Transverse colon (tissue), 4 donors: ENCODE measurements around the gene CYB561.

Experiments used
- CTCF ChIP-seq, 5 experiments: fragments of 200-600 bp in 3 of 5; fragments of 450-650 bp in 2 of 5; sonication (generic) in 3 of 5; IDR thresholded peaks; 1 replicate in 2 of 5; 2 replicates in 3 of 5; pipeline ENCODE4 v1.5.1; 2016 to 2017; ENCODE audit warnings: antibody characterized with exemption in 5 of 5, inconsistent platforms in 3 of 5, mild to moderate bottlenecking in 2 of 5, moderate library complexity in 1 of 5
- EP300 ChIP-seq: sonication (generic); formaldehyde crosslinking; IDR thresholded peaks from one replicate; pipeline ENCODE4 v1.6.1; 2017; ENCODE audit warnings: antibody characterized with exemption, low read depth
- POLR2A ChIP-seq: fragments of 450-650 bp; IDR thresholded peaks from one replicate; pipeline ENCODE4 v1.6.1; 2016; ENCODE audit warnings: antibody characterized with exemption, mild to moderate bottlenecking, moderate library complexity
- POLR2AphosphoS5 ChIP-seq, 3 donors: sonication (generic); formaldehyde crosslinking; IDR thresholded peaks; one replicate each; pipeline ENCODE4 v1.6.1; 2016; ENCODE audit warnings: antibody characterized with exemption in 3 of 3

GRCh38 chr17:63405741-63406261, 40.3 kb downstream of the CYB561 start:
- TF ChIP-seq CTCF (IDR thresholded peaks at IDR 0.05) (peak; percentile 56 to 77 (median 67)), POLR2A (no peak), POLR2AphosphoS5 (IDR thresholded peaks at IDR 0.05) (no peak), EP300 (no peak)
